HG03175 (cell line): Measurements from ENCODE around the gene AVPR1A.

Experiments
- ATAC-seq: cut with Tn5 transposase; IDR thresholded peaks from one replicate; pipeline ENCODE4 v1.9.1; 2021; ENCODE audit warnings: mild to moderate bottlenecking, moderate library complexity; ENCODE audit not compliant: unreplicated experiment

The AVPR1A gene

GRCh38 chr12:63095369-63095980, 55.5 kb downstream of the AVPR1A start:
- ATAC-seq, result no peak

GRCh38 chr12:63093711-63094110, 57.3 kb downstream of the AVPR1A start:
- ATAC-seq, result no peak

GRCh38 chr12:63093084-63093483, 57.9 kb downstream of the AVPR1A start:
- ATAC-seq, result no peak
